ENCODE data around the gene VWA5B1.

VWA5B1 gene

GRCh38 chr1:20390589-20391331 is 100.1 kb downstream of the VWA5B1 start:
- no peak for DNase-seq (ENCODE audit: low spot score)

GRCh38 chr1:20395255-20395654 is 104.6 kb downstream of the VWA5B1 start:
- no peak for DNase-seq (ENCODE audit: low spot score)

GRCh38 chr1:20398744-20399143 is 108.1 kb downstream of the VWA5B1 start:
- no peak for DNase-seq (ENCODE audit: low spot score)

- no peak for DNase-seq (ENCODE audit: low spot score)
These were observed 108.5 kb downstream of the VWA5B1 start for GRCh38 chr1:20399196-20399595.

- DNase-seq (ENCODE audit: low spot score), result no peak
These were observed 109.0 kb downstream of the VWA5B1 start for GRCh38 chr1:20399606-20400180.

GRCh38 chr1:20400341-20401177 is 109.9 kb downstream of the VWA5B1 start:
- DNase-seq (ENCODE audit: low spot score), result no peak

GRCh38 chr1:20401405-20402010 is 110.8 kb downstream of the VWA5B1 start:
- DNase-seq (ENCODE audit: low spot score), result no peak

- DNase-seq (ENCODE audit: low spot score), result no peak
These were observed 112.1 kb downstream of the VWA5B1 start for GRCh38 chr1:20402585-20403422.

- no peak for DNase-seq (ENCODE audit: low spot score)
These were observed 112.9 kb downstream of the VWA5B1 start for GRCh38 chr1:20403423-20404145.

GRCh38 chr1:20404466-20404865 is 113.8 kb downstream of the VWA5B1 start:
- no peak for DNase-seq (ENCODE audit: low spot score)

Data from CD4-positive, alpha-beta T cell treated with Interleukin-2 at 100 ng/mL for 4 hours (primary cell).